Epithelial cell of proximal tubule (primary cell): ENCODE measurements around the gene ITM2C. TPM values are rescaled to one million over a fixed set of nuclear protein-coding genes. Genes with fewer than 3 reads are reported as not detected.

Experiments used
- DNase-seq: peaks from one replicate; pipeline ENCODE4 v3.0.0-alpha.2; 2011; ENCODE audit warnings: low read depth
- H3K4me3 ChIP-seq: 2 replicates; pipeline ENCODE4 v1.5.1; 2011; ENCODE audit warnings: low read depth, mild to moderate bottlenecking, low read length
- CTCF ChIP-seq: conservative IDR thresholded peaks from 2 replicates; pipeline ENCODE4 v1.5.1; 2012; ENCODE audit warnings: low read depth, mild to moderate bottlenecking, low read length
- total RNA-seq: library from RNA; depleted of rRNA; stranded (reverse); fragments of >200 nt; gene quantifications from 2 replicates; pipeline ENCODE4 v1.2.3, GENCODE V29; 2015

Gene ITM2C
- total RNA-seq, 1 donor from 2014 or later: 169 TPM

DNA sequence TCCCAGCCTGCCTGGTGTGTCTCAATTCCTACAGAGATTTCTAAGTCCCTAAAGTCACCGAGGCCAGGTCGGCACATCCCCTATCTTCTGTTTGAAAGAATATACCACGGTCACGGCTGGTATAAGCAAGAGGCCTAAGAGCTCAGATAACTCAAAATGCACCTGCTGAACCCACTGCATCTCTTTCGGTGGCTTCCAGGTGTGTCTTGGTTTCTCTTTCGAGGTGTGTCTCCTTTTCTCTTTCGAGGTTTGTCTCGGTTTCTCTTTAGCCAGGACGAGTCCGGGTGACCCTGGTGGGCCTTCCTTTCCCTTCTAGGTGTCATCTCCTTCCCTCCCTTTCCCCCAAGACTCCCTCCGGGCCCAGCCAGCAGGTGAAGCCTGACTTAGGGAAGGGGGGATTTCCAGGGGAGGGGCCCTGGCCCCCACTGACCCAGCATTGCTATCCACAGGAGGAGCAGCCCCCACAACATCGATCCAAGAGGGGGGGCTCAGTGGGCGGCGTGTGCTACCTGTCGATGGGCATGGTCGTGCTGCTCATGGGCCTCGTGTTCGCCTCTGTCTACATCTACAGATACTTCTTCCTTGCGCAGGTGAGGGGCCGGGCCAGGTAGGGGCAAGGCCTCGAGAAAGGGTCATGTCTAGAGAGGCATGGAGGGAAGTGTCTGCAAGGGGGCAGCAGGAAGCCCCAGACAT is 8.4 kb downstream of the ITM2C start:
- no peak for DNase-seq
- no peak overlapping the region for H3K4me3 ChIP-seq
- TF ChIP-seq CTCF: no peak

- no peak for TF ChIP-seq CTCF
- DNase-seq: no peak
- no peak overlapping the region for H3K4me3 ChIP-seq
Measured at GRCh38 chr2:230873661-230874401, 9.1 kb downstream of the ITM2C start.

- no peak for TF ChIP-seq CTCF
- no peak overlapping the region for H3K4me3 ChIP-seq
Measured at GRCh38 chr2:230874456-230874855, 9.7 kb downstream of the ITM2C start.

DNA sequence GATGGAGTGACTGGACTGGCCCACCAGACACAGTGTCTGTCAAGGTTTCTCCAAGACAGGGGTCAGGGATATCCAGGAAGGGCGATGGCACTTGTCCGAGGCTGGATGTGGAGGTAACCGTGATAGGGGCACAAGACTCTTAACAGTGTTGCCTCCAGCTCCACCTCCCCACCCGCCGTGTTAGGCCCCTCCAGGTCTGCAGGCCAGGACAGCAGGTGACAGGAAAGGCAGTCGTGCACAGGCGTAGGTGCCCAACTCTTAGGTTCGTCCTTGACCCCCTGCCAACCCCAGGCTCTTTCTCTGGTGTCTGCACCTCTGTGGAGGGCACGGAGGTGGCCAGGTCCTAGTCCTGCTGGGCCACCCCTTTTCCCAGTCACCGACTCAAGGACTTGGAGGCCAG is 10.1 kb downstream of the ITM2C start:
- TF ChIP-seq CTCF: no peak
- no peak for DNase-seq
- H3K4me3 ChIP-seq: no peak overlapping the region

More at GRCh38 chr2:230874456-230874855, 9.7 kb downstream of the ITM2C start:
- no peak for DNase-seq

DNA sequence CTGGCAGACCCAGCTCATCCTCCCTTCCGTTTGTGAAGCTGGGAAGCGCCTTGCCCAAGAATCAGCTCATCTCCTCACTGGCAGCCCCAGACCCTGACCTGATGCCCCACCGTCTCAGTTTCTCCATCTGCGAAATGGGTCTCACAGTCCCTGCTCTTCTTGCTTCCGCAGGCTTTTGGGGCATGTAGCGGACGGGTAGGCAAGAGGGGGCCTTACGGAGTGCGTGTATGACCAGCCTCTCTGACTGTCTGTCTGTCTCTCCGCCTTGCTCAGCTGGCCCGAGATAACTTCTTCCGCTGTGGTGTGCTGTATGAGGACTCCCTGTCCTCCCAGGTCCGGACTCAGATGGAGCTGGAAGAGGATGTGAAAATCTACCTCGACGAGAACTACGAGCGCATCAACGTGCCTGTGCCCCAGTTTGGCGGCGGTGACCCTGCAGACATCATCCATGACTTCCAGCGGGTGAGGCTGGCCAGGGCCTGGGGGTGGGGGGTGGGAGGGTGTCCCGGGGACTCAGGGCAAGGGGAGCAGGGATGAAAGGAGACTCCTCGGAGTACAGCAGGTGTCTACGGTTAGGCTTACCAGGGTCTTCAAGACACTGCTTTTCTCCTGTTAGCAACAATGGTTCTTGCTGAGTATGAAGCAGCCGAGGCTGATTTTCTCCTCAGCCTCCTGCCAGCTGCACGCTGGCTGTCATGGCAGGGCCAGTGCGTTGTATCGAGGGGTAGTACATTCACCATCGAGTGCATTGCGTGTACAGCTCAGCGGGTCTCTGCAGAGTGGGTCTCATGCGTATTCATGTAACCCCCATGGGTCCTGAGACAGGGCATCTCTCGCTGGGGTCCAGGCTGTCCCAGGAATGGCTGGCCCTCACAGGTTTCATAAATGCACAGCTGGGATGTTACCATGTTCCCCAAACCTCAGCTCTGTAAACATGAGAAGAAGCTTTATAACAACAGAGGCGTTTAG is 10.9 kb downstream of the ITM2C start:
- TF ChIP-seq CTCF: no peak
- no peak for DNase-seq
- no peak overlapping the region for H3K4me3 ChIP-seq

GRCh38 chr2:230877116-230877758 is 12.5 kb downstream of the ITM2C start:
- DNase-seq: no peak
- no peak overlapping the region for H3K4me3 ChIP-seq
- no peak for TF ChIP-seq CTCF
